OCI-LY7 (cell line): Measurements from ENCODE around the gene TANC1. TPM values are rescaled to one million over a fixed set of nuclear protein-coding genes. Genes with fewer than 3 reads are reported as not detected.

ENCODE experiments used
- BruUV-seq: library from RNA; stranded (reverse); fragments of 400-500 nt; replicated peaks from 2 replicates; lab custom pipeline; 2021; lab: Mats Ljungman, UMichigan
- CTCF ChIA-PET: fragments of 300-600 bp; sonication (Branson Sonifier 250); formaldehyde crosslinking; loops from one replicate; lab custom pipeline; 2022; ENCODE audit warnings: antibody characterized with exemption; ENCODE audit not compliant: unreplicated experiment; lab: Charles Lee
- POLR2A ChIA-PET: fragments of 300-600 bp; sonication (Branson Sonifier 250); formaldehyde crosslinking; loops from one replicate; lab custom pipeline; 2022; ENCODE audit warnings: antibody characterized with exemption; lab: Charles Lee
- DNase-seq: peaks from one replicate; pipeline ENCODE4 v3.0.0-alpha.2; 2015; ENCODE audit warnings: low spot score
- H2AFZ ChIP-seq: fragments of 200-600 bp; sonication (generic), shearing (Covaris generic); 2 replicates; pipeline ENCODE4 v1.6.1; 2014; ENCODE audit warnings: mild to moderate bottlenecking, antibody characterized with exemption, low read length, moderate library complexity
- H3K27ac ChIP-seq: fragments of 200-600 bp; sonication (generic); 2 replicates; pipeline ENCODE4 v1.5.1; 2014; ENCODE audit warnings: mixed run types, low read depth, mild to moderate bottlenecking, moderate library complexity, low read length, inconsistent platforms; ENCODE audit not compliant: poor library complexity, severe bottlenecking
- H3K36me3 ChIP-seq: fragments of 200-600 bp; sonication (generic); 2 replicates; pipeline ENCODE4 v1.6.1; 2014; ENCODE audit warnings: mild to moderate bottlenecking, antibody characterized with exemption, low read length, moderate library complexity, mixed read lengths; ENCODE audit not compliant: insufficient read depth
- H3K4me1 ChIP-seq: fragments of 200-600 bp; sonication (generic); 2 replicates; pipeline ENCODE4 v1.5.1; 2014; ENCODE audit warnings: mild to moderate bottlenecking, low read length; ENCODE audit not compliant: insufficient read depth, poor library complexity, severe bottlenecking
- H3K4me2 ChIP-seq: fragments of 200-600 bp; sonication (generic); 2 replicates; pipeline ENCODE4 v1.6.1; 2014; ENCODE audit warnings: mild to moderate bottlenecking, low read length
- H3K4me3 ChIP-seq: fragments of 200-600 bp; sonication (generic); 2 replicates; pipeline ENCODE4 v1.5.1; 2014; ENCODE audit warnings: mild to moderate bottlenecking, low read depth, low read length; ENCODE audit not compliant: poor library complexity, severe bottlenecking
- H3K79me2 ChIP-seq: fragments of 200-600 bp; sonication (generic); 2 replicates; pipeline ENCODE4 v1.6.1; 2016; ENCODE audit warnings: low read depth, mild to moderate bottlenecking, low read length, moderate library complexity, mixed read lengths; ENCODE audit not compliant: insufficient read depth
- H3K9me2 ChIP-seq: fragments of 200-600 bp; sonication (generic); 2 replicates; pipeline ENCODE4 v1.6.1; 2016; ENCODE audit warnings: mild to moderate bottlenecking, low read length, mixed read lengths; ENCODE audit not compliant: insufficient read depth
- H3K9me3 ChIP-seq: fragments of 200-600 bp; sonication (generic); 2 replicates; pipeline ENCODE4 v1.6.1; 2014; ENCODE audit warnings: mild to moderate bottlenecking, mixed run types, low read length, mixed read lengths
- H4K20me1 ChIP-seq: fragments of 200-600 bp; sonication (generic); 2 replicates; pipeline ENCODE4 v1.6.1; 2014; ENCODE audit warnings: mild to moderate bottlenecking, antibody characterized with exemption, low read length, moderate library complexity, mixed read lengths; ENCODE audit not compliant: insufficient read depth
- CTCF ChIP-seq: fragments of 200-600 bp; sonication (generic); conservative IDR thresholded peaks from 2 replicates; pipeline ENCODE4 v1.5.1; 2014; ENCODE audit warnings: mild to moderate bottlenecking, antibody characterized with exemption, low read length, moderate library complexity, mixed read lengths
- EZH2phosphoT487 ChIP-seq: fragments of 200-600 bp; sonication (generic); IDR thresholded peaks from 2 replicates; pipeline ENCODE4 v1.6.1; 2018; ENCODE audit warnings: low read depth, borderline replicate concordance, mild to moderate bottlenecking, mixed run types, antibody characterized with exemption, low read length, moderate library complexity, mixed read lengths
- intact Hi-C: fragments of 100-400 bp; cut with micrococcal nuclease; formaldehyde crosslinking; loops from one replicate; pipeline ENCODE4 v1.10.0; 2022; ENCODE audit not compliant: unreplicated experiment
- total RNA-seq, 2 experiments: library from RNA; depleted of rRNA in 1 of 2; stranded (reverse); fragments of >200 nt in 1 of 2; shearing (Covaris generic) in 1 of 2; gene quantifications; 2 replicates each; pipeline ENCODE4 v1.2.3, GENCODE V29; 2014 to 2022

The TANC1 gene
- total RNA-seq, 2 experiments from 2014 or later: 0.04 TPM; not detected in 1

- no peaks in the 10 kb centered on the region for H3K36me3 ChIP-seq
- BruUV-seq: no TSS peak
- intact Hi-C loops: no loop called here
- no peak overlapping the region for H3K4me2 ChIP-seq
- POLR2A ChIA-PET: interaction anchor here (0.8 to 1.7 kb wide), 3 partner anchors 10 to 19 kb away, joined by 3 to 5 read pairs (median 3); no protein-coding TSS in a partner anchor
- H2AFZ ChIP-seq: no peak overlapping the region
- H3K9me3 ChIP-seq: no peaks in the 10 kb centered on the region
- H3K9me2 ChIP-seq: no peaks in the 10 kb centered on the region
- CTCF ChIA-PET: no interaction called here
- no peaks in the 10 kb centered on the region for H4K20me1 ChIP-seq
- no peak for TF ChIP-seq EZH2phosphoT487
- peak; percentile 66 for TF ChIP-seq CTCF
- H3K4me1 ChIP-seq: no peaks in the 10 kb centered on the region
- H3K4me3 ChIP-seq: no peak overlapping the region
- H3K79me2 ChIP-seq: no peaks in the 10 kb centered on the region
- H3K27ac ChIP-seq: no peak overlapping the region
- DNase-seq: no peak
Measured at GRCh38 chr2:158996378-158996993, 28.0 kb downstream of the TANC1 start.

- no TSS peak for BruUV-seq
- H3K4me3 ChIP-seq: no peak overlapping the region
- H3K4me1 ChIP-seq: no peaks in the 10 kb centered on the region
- ChIA-PET POLR2A (interaction anchor here (0.8 to 1.7 kb wide), 3 partner anchors 11 to 20 kb away, joined by 3 to 5 read pairs (median 3); no protein-coding TSS in a partner anchor), CTCF (no interaction called here)
- no peaks in the 10 kb centered on the region for H4K20me1 ChIP-seq
- no peak overlapping the region for H3K27ac ChIP-seq
- no peak for DNase-seq
- H3K36me3 ChIP-seq: no peaks in the 10 kb centered on the region
- no peaks in the 10 kb centered on the region for H3K79me2 ChIP-seq
- H3K4me2 ChIP-seq: no peak overlapping the region
- TF ChIP-seq EZH2phosphoT487 (no peak), CTCF (no peak)
- H3K9me3 ChIP-seq: no peaks in the 10 kb centered on the region
- intact Hi-C loops: no loop called here
- H3K9me2 ChIP-seq: no peaks in the 10 kb centered on the region
- H2AFZ ChIP-seq: no peak overlapping the region
Measured at GRCh38 chr2:158997037-158997790, 28.8 kb downstream of the TANC1 start.
